NCI-H1436 treated with DMSO at 0.1 percent for 48 hours (cell line): ENCODE data around the gene RAD51B.
A peak's percentile ranks its signal among the peaks of the same experiment; 100 is the strongest.
"Not testable (repeated sequence)": the region's sequence is repeated elsewhere in the genome, so short reads cannot be mapped to it uniquely, and the experiment has no call there.

Experiments
- DNase-seq: peaks from one replicate; lab custom pipeline; 2025; lab: John Stamatoyannopoulos, UW

The RAD51B gene

GRCh38 chr14:68028075-68028474 is 208.5 kb downstream of the RAD51B start:
- no peak for DNase-seq

- not testable (repeated sequence) for DNase-seq
These were observed 211.4 kb downstream of the RAD51B start for GRCh38 chr14:68031011-68031410.

DNA sequence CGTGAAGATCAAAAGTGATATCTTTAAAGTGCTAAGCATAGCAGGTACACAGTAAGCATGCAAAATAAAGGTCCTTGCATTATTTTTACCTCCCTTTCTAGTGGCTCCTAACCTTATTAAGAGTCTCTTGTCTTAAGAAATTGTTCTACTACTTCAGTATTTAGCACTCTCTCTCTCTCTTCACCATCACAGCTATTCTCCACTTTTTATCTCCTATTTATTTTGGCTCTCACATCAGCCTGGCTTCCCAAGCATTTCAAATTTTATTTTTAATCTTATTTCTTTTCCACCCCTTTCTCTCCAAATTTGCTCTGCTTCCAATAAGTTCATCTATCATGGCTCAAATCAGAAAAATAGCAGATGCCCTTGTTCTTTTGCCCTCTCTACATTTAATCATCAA is 212.6 kb downstream of the RAD51B start:
- no peak for DNase-seq

- no peak for DNase-seq
These were observed 213.9 kb downstream of the RAD51B start for GRCh38 chr14:68033336-68033932.

DNA sequence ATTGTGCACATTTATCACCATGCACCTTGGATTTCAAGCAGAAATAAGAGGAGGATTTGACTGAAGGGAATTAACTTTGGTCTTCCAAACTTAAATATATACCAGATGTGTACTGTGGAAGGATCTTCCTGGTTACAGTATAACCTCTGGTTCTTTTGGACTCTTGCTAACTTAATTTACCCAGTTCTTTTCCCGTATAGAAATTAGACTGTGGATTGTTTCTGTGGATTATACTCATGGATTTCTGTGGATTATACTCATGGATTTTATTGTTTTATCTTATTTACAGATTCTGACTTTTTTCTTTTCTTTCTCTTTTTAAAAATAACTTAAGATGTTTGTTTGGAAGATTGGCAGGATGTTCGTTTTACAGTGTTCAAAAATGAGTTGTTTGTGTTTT is 215.3 kb downstream of the RAD51B start:
- DNase-seq: no peak

DNA sequence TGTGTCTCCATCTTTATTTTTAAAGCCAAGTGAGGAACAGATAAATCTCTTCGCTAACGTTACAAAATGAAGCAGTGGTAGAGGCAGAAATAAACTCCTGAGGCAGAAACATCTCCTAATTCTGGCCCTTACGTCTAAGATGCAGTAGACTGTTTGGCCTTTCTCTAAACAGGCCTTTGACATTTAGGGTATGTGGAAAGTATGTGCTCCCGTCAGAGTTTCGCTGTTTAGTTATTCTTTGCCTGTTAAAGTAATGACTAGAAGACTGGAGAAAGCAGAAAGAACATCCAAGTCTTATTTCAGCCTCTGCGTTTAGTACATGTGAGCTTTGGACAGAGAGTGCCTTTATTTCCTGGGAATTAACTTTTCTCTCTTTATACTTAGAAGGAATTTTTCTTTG is 216.6 kb downstream of the RAD51B start:
- no peak for DNase-seq

- no peak for DNase-seq
These were observed 220.0 kb downstream of the RAD51B start for GRCh38 chr14:68039593-68039992.

DNA sequence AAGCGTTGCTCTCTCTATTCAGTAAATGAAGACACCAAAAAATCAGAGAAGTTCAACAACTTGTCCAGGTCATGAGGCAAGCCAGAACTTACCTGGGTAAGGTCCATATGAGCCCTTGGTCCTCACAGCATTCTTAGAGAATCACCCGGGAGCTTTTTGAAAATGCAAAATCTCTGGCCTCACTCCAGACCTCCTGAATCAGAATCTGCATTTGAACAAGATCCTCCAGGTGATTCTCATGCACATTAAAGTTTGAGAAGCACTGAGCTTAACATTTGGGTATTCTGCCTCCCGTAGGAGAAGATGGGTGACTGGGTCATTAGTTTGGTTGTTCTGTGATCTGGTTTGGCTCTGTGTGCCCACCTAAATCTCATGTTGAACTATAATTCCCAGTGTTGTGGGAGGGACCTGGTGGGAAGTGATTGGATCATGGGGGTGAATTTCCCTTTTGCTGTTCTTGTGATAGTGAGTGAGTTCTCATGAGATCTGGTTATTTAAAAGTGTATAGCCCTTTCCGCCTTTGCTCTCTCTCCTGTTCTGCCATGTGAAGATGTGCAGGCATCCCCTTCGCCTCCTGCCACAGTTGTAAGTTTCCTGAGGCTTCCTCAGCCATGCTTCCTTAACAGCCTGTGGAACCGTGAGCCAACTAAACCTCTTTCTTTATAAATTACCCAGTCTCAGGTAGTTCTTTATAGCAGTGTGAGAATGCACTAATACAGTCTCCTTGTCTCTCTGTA is 221.2 kb downstream of the RAD51B start:
- DNase-seq: no peak

DNA sequence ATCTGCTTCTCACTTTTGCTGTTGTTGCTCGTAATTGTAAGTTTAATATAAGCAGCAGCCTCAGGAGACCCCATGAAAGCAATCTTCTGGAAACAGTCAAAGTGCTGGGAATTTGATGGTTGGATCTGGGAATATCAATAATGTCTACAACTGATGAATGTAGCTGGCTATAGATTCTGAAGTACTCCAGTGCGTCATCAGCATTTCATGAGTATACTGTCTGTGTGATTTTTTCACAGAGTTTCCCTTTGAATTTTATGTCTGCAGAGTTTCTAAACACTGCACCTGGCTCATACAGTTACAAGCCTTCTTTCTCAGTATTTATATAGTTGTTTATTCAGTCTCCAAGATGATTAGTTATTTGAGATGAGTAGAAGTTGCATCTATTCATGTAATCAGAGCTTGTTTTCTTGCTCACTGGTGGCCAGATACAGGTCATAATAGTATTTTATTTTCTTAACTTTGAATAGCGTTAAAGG is 222.3 kb downstream of the RAD51B start:
- DNase-seq: peak; percentile 40

DNA sequence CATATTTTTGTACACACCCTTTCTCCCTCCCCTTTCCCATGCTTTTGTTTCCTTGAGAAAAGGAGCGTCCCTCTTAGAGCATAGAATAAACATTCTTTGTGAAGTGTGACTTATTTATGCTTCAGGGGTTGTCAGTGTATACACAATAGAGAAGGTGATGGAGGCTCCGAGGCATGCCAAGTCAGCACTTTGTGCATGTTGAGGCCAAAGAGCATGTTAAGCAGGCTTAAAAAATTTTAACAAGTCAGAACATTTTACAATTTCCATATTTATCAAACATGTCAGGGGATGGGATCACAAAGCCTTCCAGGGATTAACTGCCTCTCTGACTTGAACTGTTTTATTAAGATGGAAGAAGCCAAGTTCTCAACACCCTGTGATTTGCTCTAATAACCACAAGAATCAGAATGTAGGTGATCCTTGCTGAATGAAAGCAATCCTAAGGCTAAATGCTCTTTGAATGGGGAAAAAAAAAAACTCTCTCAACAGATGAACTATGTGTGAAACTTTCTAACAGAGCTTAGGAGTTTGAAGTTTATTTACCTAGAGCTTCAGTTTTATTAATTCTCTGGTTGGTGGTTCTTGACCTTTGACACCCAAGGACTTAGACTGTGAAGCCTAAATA is 223.1 kb downstream of the RAD51B start:
- no peak for DNase-seq

DNA sequence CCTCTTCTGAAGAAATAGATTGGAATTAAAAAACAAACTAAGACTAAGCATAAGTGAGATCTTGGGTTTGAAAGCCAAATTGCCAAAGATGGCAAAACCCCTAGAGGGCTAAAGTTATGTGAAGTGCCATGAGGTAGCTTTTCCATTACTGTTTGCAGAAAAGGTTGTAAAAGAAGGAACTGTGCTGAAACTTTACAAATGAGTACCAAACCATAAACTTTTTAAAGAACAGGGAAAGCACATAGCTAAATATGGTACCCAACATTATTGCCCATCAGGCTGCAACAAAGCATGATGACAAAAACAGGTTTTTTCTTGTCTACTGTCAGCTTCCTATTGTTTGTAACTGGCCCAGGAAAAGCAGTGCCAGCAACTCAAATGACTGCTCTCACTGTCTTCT is 224.2 kb downstream of the RAD51B start:
- DNase-seq: no peak

GRCh38 chr14:68047906-68048305 is 228.3 kb downstream of the RAD51B start:
- no peak for DNase-seq

GRCh38 chr14:68048815-68049214 is 229.2 kb downstream of the RAD51B start:
- not testable (repeated sequence) for DNase-seq

DNA sequence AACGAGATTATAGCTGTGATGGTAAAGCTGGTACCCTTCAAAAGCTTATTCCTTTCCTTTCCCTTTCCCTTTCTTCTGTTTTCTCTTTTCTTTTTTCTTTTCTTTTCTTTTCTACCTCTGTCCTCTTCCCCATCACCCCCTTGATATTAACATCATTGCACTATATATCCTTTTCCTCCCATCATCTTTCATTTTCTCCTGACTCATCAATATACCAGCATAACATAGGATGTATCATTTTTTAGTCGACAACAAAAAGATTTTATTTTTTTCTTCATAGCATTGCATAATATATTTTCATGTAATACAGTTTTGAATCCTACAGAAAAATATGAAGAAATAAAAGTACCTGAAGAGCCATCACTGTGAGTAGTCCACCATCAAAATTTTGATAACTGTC is 230.6 kb downstream of the RAD51B start:
- no peak for DNase-seq

GRCh38 chr14:68051146-68051545 is 231.6 kb downstream of the RAD51B start:
- no peak for DNase-seq

- no peak for DNase-seq
These were observed 240.6 kb downstream of the RAD51B start for GRCh38 chr14:68060198-68060597.

DNA sequence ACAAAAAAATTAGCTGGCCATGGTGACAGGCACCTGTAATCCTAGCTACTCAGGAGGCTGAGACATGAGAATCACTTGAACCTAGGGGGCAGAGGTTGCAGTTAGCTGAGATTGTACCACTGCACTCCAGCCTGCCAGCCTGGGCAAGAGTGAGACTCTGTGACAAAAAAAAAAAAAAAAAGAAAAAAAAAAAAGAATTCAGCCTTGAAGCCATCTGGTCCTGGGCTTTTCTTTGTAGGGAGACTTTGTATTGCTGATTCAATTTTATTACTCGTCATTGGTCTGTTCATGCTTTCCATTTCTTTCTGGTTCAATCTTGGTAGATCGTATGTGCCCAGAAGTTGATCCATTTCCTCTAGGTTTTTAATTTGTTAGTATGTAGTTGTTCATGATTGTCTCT is 243.1 kb downstream of the RAD51B start:
- no peak for DNase-seq

- DNase-seq: no peak
These were observed 245.7 kb downstream of the RAD51B start for GRCh38 chr14:68065322-68065721.

DNA sequence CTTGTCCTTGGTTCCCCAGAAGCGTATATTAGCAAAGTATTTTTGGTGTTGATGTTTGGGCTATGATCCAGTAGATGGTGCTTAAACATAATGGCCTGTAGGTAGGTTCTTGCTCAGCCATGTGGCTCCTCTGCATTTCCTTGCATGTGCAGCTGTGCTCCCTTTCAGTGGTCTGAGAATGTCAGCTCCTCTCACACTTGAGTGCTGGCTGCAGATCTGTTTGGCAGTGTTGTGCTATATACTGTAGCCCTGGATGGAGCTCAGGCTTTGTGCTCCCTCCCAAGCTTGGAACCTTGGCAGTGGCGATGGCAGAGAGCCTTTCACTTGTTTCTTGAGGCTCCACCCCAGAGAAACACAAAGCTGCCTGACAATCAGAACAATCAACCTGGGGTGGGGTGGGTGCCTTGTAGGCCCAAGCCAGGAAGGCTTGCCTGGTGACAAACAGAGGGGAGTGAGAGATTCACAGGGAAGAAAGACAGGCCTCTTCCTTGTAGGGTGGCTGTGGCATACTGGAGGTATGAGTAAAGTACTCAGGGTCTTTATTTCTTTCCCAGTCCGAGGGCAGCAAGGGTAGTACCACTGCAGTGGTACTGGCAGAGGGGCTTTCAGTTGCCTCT is 255.3 kb downstream of the RAD51B start:
- DNase-seq: no peak

GRCh38 chr14:68075382-68076029 is 255.9 kb downstream of the RAD51B start:
- DNase-seq: no peak

DNA sequence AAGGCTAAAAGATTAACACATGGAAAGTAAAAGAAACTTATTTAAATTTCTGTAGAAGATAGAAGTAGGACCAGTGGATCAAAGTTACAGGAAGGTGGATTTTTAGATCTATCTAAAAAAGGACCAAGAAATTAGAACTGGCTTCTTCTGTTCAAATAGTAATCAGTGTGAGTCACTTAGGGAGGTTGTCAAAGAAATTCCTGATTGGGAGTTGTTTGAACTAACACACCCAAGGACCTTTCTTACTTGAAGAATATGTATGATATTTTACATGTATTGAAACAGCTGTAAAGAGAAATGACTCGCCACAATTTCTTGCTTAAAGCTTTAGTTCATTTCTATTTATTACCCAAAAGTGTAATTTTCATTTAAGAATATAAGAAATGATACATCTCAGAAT is 256.9 kb downstream of the RAD51B start:
- no peak for DNase-seq

GRCh38 chr14:68079941-68080697 is 260.5 kb downstream of the RAD51B start:
- DNase-seq: no peak
